ACC112 (cell line): ENCODE measurements around the gene NOX5.

Source experiments
- H2AFZ ChIP-seq: fragments of 200-600 bp; sonication (generic); one replicate; pipeline ENCODE4 v1.6.0; 2017; ENCODE audit warnings: antibody characterized with exemption, low read length; ENCODE audit not compliant: unreplicated experiment
- H3K27ac ChIP-seq: fragments of 200-600 bp; sonication (generic); 2 replicates; pipeline ENCODE4 v1.5.1; 2014; ENCODE audit warnings: low read depth, mild to moderate bottlenecking, antibody characterized with exemption, low read length, moderate library complexity
- H3K27me3 ChIP-seq: fragments of 200-600 bp; sonication (generic); 2 replicates; pipeline ENCODE4 v1.6.1; 2014; ENCODE audit warnings: mild to moderate bottlenecking, antibody characterized with exemption, low read length, moderate library complexity, mixed read lengths; ENCODE audit not compliant: insufficient read depth
- H3K36me3 ChIP-seq: fragments of 200-600 bp; sonication (generic); 2 replicates; pipeline ENCODE4 v1.6.1; 2016; ENCODE audit warnings: mild to moderate bottlenecking, antibody characterized with exemption, low read length, moderate library complexity, mixed read lengths; ENCODE audit not compliant: insufficient read depth
- H3K4me1 ChIP-seq: fragments of 200-600 bp; sonication (generic); one replicate; pipeline ENCODE4 v1.6.1; 2016; ENCODE audit warnings: low read length, mixed read lengths; ENCODE audit not compliant: insufficient read depth, unreplicated experiment, control insufficient read depth
- H3K4me3 ChIP-seq: fragments of 200-600 bp; sonication (generic); 2 replicates; pipeline ENCODE4 v1.5.1; 2014; ENCODE audit warnings: mild to moderate bottlenecking, low read depth, low read length
- H3K79me2 ChIP-seq: fragments of 200-600 bp; sonication (generic); one replicate; pipeline ENCODE4 v1.6.0; 2016; ENCODE audit warnings: low read length; ENCODE audit not compliant: control insufficient read depth, unreplicated experiment, insufficient read depth

Gene NOX5

DNA sequence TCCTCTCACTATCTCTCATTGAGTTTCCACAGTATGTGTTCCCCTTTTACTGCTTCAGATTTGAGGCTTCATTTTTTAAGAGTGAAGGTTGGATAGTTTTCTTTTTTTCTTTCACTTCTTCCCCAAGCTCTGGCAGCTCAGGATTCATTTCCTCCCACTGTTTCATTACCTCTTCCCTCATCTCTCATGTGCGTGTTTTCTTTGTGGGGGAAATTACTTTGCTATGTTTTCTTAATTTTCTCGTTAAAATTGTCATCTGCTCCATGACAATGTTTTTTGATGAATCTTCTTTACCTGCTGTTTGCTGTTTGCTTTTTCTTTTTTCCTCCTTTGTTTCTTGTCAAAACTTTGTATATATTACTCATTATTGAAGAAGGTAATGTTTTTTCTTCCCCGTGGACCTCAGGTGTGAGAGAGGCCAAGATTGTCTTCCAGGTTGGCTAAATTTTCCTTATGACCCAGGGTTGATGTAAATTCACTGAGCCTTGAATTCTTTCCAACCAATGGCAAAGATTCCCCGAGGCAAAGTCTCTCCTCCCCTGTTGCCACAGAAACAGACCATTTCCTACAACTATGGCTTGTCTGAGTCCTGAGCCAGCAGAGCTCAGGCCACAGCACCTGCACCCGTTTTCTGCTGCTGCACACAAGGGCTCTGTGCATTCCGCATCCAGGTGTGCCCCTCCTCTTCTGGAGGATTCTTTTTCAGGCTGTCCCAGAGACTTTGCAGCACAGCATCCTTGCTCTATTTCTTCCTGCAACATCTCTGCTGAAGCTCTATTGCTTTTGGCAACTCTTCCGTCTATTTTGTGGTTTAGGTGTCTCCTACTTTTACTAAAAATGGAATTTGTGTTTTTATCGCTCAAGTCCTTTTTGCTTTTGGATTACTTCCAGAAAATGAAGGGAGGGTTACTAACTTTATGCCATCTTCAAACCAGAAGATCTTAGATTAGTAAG is 66.1 kb downstream of the NOX5 start:
- Histone ChIP-seq H3K4me1 (peaks cover 26% of the 10 kb centered on the region), H3K79me2 (no peaks in the 10 kb centered on the region), H3K27me3 (no peaks in the 10 kb centered on the region), H3K36me3 (no peaks in the 10 kb centered on the region), H3K27ac (no peak overlapping the region), H2AFZ (no peak overlapping the region), H3K4me3 (no peak overlapping the region)

DNA sequence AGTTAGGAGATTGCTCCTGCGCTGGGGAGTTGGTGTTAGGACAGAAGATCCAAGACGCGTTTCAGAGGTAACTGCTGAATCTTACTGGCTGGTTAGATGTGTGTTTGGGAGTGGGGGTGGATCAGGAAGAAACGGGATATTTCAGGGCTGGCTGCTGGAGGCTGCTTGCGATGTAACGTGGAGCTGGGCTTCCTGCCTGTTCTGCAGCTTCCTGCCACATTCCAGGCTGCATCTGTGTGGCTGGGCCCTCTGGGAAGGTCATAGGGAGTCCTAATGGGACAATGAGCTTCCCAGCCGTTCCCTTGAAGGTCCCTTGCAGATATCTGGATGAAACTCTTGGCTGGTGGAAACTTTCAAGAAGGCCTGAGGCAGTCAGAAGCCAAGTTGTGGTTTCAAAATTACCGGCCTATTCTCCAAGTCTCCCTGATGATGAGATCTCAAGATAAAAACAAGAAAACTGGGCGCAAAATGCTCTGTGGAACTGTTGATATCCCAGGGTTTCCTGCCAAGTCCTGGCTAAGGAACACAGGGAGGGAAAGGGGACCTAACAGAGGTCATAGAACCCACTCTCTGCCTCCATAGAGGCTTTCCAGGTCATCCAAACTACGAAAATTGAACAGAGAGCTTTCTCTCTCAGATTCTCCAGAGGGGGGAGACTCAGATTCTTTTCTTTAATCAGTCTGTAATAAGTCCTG is 67.0 kb downstream of the NOX5 start:
- Histone ChIP-seq H3K27ac (peak overlapping the region; percentile 16), H3K4me1 (peaks cover 26% of the 10 kb centered on the region), H2AFZ (peak overlapping the region; percentile 56)

DNA sequence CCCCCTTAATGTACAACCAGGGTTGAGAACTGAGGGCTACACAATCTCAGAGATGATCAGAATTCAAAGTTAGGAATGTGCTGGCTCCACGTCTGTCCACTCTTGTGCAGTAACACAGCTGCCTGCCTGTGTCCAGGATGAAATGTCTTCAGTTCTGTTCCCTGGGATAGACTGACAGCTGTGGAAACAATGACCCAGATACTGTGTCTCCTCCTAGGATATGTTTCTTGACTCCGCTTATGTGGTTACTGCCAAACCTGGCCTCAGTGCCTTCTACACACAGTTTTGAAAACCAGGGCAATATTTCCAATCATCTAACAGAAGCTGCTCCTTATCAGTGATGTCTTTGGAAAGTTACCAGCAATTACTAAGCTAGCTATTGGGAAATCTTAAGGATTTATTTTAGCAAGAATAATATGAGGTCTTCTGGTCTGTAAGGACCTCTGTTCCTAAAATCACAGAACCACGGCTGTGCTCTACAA is 67.6 kb downstream of the NOX5 start:
- peaks cover 26% of the 10 kb centered on the region for H3K4me1 ChIP-seq
- no peak overlapping the region; the same call in 1 of the 2 replicates for H3K4me3 ChIP-seq
- H3K27ac ChIP-seq, result peak overlapping the region; percentile 16
- H2AFZ ChIP-seq, result peak overlapping the region; percentile 56
- H3K36me3 ChIP-seq, result no peaks in the 10 kb centered on the region
- no peaks in the 10 kb centered on the region for H3K79me2 ChIP-seq
- H3K27me3 ChIP-seq, result 0 out of 2 replicates have a peak, but pooled peaks cover under 1% of the 10 kb centered on the region

More for the DNA sequence above, 67.0 kb downstream of the NOX5 start:
- Histone ChIP-seq H3K27me3 (no peaks in the 10 kb centered on the region), H3K36me3 (no peaks in the 10 kb centered on the region), H3K79me2 (no peaks in the 10 kb centered on the region), H3K4me3 (peak overlapping the region; percentile 11; the same call in 1 of the 2 replicates)

GRCh38 chr15:69082554-69082953 is 68.1 kb downstream of the NOX5 start:
- Histone ChIP-seq H3K36me3 (no peaks in the 10 kb centered on the region), H3K79me2 (no peaks in the 10 kb centered on the region), H3K27ac (peak overlapping the region; percentile 16), H3K4me3 (peak overlapping the region; percentile 20; the same call in 1 of the 2 replicates), H2AFZ (no peak overlapping the region), H3K27me3 (peaks cover 5% of the 10 kb centered on the region; the same call in 1 of the 2 replicates), H3K4me1 (peaks cover 26% of the 10 kb centered on the region)

DNA sequence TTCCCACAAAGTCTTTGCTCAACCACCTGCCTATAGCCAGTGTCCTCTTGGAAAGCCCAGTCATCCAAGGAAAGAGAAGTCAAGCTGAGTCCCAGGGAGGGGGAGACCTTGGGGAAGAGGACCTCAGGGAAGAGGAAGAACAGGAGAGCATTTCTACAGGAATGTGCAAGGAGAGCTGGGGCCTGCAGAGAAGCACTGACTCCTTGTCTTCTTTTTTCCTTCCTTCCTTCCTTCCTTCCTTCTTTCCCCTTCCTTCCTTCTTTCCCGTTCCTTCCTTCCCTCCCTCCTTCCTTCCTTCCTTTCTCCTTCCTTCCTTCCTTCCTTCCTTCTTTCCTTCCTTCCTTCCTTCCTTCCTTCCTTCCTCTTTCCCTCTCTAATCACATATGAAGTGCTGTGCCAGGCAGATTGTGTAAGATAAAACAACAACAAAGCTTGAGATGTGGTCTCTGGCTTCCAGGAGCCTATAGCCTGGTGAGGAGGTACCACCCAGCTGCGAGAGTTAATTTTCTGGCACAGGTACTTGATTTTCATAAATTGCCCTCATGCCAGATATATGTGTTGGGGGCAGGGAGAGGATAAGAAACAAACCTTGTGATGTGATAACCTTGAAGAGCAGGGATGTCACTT is 70.0 kb downstream of the NOX5 start:
- H3K27me3 ChIP-seq, result peaks cover 8% of the 10 kb centered on the region
- no peak overlapping the region for H3K4me3 ChIP-seq
- peaks cover 26% of the 10 kb centered on the region for H3K4me1 ChIP-seq
- H3K79me2 ChIP-seq, result no peaks in the 10 kb centered on the region
- no peak overlapping the region for H3K27ac ChIP-seq
- no peaks in the 10 kb centered on the region for H3K36me3 ChIP-seq
- H2AFZ ChIP-seq, result no peak overlapping the region

GRCh38 chr15:69085325-69086081 is 71.0 kb downstream of the NOX5 start:
- H3K36me3 ChIP-seq, result no peaks in the 10 kb centered on the region
- H3K79me2 ChIP-seq, result no peaks in the 10 kb centered on the region
- no peak overlapping the region for H2AFZ ChIP-seq
- no peak overlapping the region for H3K4me3 ChIP-seq
- H3K27me3 ChIP-seq, result peaks cover 15% of the 10 kb centered on the region
- H3K27ac ChIP-seq, result no peak overlapping the region
- H3K4me1 ChIP-seq, result peaks cover 30% of the 10 kb centered on the region

- H3K27me3 ChIP-seq, result peaks cover 20% of the 10 kb centered on the region
- no peak overlapping the region for H3K4me3 ChIP-seq
- no peaks in the 10 kb centered on the region for H3K79me2 ChIP-seq
- H3K4me1 ChIP-seq, result peaks cover 20% of the 10 kb centered on the region
- no peak overlapping the region for H3K27ac ChIP-seq
- H2AFZ ChIP-seq, result no peak overlapping the region
- H3K36me3 ChIP-seq, result no peaks in the 10 kb centered on the region
These were observed 72.1 kb downstream of the NOX5 start for GRCh38 chr15:69086427-69087204.

GRCh38 chr15:69087366-69087976 is 73.0 kb downstream of the NOX5 start:
- no peak overlapping the region for H2AFZ ChIP-seq
- no peak overlapping the region for H3K27ac ChIP-seq
- H3K27me3 ChIP-seq, result peaks cover 20% of the 10 kb centered on the region
- H3K79me2 ChIP-seq, result no peaks in the 10 kb centered on the region
- H3K4me1 ChIP-seq, result peaks cover 21% of the 10 kb centered on the region
- H3K4me3 ChIP-seq, result no peak overlapping the region
- no peaks in the 10 kb centered on the region for H3K36me3 ChIP-seq

DNA sequence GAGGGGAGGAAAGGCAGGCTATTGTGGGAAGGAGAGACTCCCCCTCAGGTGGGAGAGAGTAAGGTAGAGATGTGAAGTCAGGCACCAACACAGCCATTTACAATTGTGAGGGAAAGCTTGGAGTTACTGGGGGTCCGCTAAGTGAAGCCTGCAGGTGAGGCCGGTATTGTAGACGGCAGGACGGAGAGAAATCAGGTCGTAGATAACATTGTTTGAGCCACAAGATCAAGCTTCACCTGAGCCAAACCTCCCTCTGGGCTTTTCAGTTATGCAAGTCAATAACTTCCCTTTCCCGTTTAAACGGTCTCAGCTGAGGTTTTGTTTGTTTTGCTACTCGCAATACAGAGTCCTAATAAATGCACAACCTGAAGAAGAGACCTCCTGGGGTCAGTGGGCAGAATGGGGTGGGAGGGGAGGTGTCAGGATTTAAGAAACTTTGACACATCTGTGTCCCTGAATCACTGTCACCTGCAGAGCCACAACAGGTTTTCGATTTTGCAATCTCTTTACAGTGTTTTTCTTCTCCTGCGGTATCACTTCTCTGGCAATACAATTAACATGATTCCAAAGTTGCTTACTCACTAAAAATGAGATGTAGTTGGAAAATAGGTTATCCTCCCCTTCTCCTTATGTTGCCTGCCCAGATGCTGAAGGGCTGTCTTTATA is 73.9 kb downstream of the NOX5 start:
- no peak overlapping the region for H3K4me3 ChIP-seq
- H3K4me1 ChIP-seq, result peaks cover 18% of the 10 kb centered on the region
- H3K27ac ChIP-seq, result no peak overlapping the region
- peaks cover 21% of the 10 kb centered on the region for H3K27me3 ChIP-seq
- no peaks in the 10 kb centered on the region for H3K79me2 ChIP-seq
- no peak overlapping the region for H2AFZ ChIP-seq
- no peaks in the 10 kb centered on the region for H3K36me3 ChIP-seq
